Stimulated activated CD4-positive, alpha-beta T cell treated with anti-CD3 and anti-CD28 coated beads, Interleukin-12 subunit alpha, Interleukin-12 subunit beta, amount 100 ng/mL, for 4 hours (primary cell): ENCODE results near the gene CD151.

Source experiments
- DNase-seq: peaks from one replicate; pipeline ENCODE4 v3.0.0-alpha.2; 2020

CD151 gene

DNA sequence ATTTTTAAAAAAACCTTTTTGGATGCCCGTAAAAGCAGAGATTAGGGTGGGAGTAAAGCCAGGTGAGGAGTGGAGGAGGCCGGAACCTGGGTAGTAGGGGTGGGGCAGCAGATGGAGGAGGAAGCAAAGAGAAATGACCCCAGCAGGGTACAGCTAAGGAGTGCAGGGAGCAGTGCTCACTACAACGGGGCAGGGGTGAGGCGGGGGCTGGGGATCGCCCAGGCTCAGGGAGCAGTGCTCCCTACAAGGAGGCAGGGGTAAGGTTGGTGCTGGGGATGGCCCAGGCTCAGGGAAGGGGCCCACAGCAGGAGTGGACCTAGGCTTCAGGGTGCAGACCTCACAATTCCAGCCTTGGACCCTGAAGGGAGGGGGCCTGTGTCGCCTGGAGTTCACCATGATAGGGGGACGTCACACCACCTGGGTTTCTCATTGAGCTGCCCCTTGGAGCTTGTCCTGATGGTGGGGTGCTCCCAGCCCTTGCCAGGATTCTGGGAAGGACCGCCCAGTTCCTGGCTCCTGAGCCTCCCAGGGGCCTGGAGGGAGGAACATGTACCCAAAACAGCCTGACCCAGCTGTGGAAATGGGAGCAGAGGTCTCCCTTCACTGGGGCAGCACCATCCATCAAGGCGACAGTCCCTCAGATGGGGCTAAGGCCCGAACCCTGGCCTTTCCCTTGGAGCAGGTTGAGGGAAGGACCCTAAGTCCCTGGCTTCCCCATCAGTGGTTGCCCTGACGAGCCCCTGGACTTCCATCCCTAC, 16.9 kb upstream of the CD151 start:
- DNase-seq, result no peak

DNA sequence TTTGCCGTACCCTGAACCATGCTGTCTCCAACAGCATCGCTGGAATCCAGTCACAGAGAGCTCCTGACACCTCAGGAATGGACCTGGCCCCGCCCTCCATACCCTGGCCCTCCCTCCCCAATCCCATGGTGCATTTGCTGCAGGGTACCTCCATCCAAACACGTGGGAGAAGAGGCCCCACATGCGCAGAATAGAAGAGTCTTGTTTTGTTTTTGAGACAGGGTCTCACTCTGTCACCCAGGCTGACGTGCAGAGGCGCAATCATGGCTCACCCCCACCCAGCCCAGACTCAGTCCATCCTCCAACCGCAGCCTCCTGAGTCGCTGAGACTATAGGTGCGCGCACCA, 16.3 kb upstream of the CD151 start:
- DNase-seq, result no peak

DNA sequence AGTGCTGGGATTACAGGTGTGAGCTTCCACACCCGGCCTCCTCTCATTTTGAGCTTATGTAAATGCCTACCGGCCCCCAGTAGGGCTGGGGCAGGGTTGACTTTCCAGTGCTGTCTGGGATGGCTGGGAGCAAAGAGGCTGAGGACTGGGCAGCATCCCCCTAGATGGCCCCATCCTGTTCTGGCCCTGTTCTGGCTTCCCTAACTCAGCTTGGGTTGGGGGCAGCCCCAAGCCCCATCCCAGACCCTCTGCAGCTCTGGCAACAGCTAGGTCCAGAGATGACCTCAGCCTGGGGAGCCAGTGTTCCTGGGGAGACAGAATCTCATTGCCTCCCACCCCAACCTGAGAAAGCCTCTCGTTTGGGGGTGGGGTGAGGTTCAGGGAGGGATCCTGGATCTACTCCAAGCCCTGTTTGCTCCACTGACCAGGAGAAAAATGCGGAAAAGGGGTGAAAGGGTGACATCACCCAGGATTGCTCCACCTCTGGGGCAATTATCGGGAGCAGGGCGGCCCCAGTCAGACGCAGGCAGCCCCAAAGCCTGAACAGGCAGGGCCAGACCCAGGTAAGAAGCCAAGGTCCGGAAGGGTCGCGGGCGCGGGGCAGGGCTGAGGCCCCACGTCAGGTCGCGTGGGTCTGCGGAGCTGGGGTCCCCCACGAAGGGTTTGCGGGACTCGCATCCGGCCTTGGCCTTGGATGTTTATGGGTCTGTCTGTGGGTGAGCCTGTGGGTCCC, 14.2 kb upstream of the CD151 start, which contains the start of gene PNPLA2:
Gene PNPLA2, plus strand, starts transcription at position 519 of the 733 bp plus-strand sequence. CDS start 805 bp downstream, outside the sequence.
- DNase-seq, result no peak

DNA sequence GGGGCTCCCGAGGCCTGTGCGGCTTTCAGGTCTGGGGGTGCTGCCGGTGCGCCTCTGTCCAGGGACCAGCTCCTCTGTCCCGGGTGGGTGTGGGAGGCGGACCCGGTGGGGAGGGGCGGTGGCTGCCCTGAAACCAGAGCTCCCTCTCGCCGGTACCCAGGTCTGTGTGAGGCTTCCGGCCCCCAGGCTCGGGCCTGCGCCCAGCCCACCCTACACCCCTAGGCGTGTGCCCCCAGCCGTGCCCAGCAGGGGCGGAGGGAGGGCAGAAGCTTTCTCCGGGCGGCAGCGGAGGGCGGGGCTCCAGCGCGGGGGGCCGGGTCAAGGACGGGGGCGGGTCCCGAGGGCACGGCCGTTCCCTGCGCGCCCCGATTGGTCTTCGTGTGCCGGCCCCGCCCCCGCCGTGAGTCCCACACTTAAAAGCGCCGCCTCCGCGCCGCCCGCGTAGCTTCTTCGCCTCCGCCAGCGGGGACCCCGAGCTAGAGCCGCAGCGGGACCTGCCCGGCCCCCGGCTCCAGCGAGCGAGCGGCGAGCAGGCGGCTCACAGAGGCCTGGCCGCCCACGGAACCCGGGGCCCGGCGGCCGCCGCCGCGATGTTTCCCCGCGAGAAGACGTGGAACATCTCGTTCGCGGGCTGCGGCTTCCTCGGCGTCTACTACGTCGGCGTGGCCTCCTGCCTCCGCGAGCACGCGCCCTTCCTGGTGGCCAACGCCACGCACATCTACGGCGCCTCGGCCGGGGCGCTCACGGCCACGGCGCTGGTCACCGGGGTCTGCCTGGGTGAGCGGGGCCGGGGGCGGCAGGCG, 13.4 kb upstream of the CD151 start:
- DNase-seq, result peak; percentile 94

DNA sequence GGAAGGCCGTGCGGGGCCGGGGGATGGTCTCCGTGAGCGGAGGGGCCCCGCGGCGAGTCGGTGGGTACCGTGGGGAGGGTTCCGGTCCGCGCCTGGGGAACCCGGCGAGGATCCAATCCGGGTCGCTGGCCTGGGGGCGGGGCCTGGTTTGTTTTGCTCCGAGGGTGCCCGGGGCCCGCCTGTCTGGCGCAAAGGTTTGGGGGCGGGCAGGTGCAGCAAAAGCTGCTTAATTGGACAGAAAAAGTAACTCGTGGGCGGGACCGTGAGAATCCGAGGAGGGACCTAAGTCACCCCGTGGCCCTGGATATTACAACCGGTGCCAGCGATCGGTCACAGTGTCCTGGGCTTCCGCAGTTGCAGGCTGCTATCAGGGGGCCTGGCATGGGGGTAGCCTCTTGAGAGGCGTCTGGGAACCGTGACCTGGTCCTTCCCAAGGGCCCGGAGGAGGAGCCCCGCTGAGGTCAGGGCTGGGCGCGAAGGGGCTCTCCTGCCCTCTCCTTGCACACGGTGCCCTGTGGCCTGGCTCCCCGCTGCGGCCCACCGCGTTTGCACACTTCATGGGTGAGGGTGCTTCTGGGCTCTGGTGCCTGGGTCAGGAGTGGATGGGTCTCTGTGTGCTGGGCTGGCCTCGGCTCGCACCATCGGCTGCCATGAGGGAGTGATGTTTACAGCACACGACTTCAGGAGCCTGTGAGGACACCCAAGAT, 12.7 kb upstream of the CD151 start:
- peak; percentile 87 for DNase-seq

DNA sequence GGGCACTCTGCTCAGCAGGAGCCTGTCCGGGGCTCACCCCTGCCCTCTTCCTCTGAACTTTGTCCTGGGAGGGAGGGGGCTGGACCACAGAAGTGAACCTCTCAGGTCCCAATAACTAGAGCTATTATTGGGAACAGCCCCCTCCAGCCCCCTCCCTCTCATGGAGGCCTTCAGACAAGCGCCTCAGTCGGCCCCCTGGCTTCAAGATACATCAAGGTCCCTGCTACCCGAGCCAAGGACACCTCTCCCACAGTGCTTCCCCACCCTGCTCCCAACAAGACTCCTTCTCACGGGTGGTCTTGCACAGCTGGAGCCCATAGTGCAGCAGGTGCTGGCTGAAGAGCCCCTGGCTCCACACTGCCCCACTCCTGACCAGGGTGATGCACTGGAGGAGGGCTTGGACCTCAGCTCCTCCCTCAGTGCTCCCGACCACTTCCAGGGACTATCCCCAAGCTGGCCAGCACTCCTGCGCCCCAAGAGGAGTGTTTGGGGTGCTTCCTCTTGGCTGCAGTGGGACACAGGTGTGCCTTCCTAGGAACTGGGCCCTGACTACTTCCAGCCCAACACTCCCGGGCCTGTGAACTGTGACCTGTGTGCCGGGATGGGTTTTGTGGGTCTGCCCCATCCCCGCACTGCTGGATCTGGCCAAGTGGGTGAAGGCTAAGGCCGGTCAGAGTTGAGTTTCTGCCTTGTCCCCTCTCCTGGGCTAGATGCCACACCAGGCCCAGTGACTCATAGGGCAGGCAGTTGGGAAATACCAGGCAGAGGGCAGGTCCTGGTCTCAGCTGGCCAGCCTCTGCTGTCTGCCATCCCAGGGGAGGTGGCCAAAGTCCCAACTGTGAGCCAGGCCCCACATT, 11.9 kb upstream of the CD151 start:
- DNase-seq, result no peak

DNA sequence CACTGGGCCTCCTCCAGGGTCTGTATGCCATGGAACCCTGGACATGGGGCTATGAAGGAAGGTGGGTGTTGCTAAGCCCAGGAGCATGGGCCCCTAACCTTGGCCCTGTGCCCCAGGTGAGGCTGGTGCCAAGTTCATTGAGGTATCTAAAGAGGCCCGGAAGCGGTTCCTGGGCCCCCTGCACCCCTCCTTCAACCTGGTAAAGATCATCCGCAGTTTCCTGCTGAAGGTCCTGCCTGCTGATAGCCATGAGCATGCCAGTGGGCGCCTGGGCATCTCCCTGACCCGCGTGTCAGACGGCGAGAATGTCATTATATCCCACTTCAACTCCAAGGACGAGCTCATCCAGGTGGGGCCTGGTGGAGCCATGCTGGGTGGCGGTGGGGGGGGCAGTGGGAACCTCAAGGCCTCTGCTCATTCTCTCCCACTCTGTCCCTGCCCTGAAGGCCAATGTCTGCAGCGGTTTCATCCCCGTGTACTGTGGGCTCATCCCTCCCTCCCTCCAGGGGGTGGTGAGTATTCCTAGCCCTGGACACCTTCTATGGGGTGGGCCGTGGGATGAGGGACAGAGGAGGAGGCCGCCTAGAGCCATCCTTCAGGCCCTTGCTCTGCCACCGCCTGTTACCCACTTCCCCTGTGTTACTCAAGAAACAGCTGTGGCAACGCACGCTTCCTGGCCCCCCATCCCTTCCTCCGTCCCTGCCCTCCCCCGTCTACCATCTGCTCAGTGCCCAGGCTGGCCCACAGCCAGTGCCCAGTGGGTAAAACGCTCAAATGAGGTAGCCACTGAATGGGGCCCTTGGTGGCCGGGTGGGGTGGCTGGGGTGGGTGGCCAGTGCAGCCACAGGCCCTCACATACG, 11.0 kb upstream of the CD151 start:
- DNase-seq, result no peak

DNA sequence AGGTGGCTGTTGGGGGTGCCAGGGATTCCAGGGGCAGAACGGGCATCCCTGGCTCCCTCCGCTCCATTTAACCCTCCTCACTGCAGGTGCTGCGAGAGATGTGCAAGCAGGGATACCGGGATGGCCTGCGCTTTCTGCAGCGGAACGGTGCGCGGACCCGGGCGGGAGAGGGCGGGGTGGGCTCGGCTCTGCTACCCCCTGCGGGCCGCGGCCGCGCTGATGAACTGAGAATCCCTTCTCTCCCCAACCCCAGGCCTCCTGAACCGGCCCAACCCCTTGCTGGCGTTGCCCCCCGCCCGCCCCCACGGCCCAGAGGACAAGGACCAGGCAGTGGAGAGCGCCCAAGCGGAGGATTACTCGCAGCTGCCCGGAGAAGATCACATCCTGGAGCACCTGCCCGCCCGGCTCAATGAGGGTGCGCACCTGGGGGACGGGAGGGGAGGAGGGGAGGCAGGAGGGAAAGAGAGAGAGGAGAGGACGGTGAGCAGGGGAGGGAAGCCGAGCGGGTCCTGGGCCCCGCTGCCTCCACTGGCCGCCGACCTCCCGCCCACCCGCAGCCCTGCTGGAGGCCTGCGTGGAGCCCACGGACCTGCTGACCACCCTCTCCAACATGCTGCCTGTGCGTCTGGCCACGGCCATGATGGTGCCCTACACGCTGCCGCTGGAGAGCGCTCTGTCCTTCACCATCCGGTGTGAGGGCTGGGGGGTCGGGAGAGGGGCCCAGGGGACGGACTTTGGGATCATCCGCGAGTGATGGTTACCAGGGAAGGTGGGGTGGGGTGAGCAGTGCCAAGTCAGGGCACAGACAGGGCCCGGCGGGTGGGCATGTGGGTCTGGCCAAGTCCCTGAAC, 9.1 kb upstream of the CD151 start:
- DNase-seq, result no peak

DNA sequence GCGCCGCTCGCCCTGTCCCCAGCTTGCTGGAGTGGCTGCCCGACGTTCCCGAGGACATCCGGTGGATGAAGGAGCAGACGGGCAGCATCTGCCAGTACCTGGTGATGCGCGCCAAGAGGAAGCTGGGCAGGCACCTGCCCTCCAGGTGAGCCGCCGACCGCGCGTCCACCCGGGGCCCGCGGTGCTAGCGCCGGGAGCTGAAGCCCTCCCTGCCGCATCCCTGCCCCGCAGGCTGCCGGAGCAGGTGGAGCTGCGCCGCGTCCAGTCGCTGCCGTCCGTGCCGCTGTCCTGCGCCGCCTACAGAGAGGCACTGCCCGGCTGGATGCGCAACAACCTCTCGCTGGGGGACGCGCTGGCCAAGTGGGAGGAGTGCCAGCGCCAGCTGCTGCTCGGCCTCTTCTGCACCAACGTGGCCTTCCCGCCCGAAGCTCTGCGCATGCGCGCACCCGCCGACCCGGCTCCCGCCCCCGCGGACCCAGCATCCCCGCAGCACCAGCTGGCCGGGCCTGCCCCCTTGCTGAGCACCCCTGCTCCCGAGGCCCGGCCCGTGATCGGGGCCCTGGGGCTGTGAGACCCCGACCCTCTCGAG, 8.4 kb upstream of the CD151 start:
- DNase-seq, result no peak

DNA sequence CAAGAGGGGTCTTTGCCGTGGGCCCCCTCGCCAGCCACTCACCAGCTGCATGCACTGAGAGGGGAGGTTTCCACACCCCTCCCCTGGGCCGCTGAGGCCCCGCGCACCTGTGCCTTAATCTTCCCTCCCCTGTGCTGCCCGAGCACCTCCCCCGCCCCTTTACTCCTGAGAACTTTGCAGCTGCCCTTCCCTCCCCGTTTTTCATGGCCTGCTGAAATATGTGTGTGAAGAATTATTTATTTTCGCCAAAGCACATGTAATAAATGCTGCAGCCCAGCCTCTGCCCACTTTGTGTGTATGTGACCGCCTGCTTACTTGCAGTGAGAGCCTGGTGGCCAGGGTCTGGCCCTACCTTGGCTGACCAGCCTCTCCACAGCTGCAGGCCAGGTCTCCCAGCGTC, 7.8 kb upstream of the CD151 start:
- no peak for DNase-seq

DNA sequence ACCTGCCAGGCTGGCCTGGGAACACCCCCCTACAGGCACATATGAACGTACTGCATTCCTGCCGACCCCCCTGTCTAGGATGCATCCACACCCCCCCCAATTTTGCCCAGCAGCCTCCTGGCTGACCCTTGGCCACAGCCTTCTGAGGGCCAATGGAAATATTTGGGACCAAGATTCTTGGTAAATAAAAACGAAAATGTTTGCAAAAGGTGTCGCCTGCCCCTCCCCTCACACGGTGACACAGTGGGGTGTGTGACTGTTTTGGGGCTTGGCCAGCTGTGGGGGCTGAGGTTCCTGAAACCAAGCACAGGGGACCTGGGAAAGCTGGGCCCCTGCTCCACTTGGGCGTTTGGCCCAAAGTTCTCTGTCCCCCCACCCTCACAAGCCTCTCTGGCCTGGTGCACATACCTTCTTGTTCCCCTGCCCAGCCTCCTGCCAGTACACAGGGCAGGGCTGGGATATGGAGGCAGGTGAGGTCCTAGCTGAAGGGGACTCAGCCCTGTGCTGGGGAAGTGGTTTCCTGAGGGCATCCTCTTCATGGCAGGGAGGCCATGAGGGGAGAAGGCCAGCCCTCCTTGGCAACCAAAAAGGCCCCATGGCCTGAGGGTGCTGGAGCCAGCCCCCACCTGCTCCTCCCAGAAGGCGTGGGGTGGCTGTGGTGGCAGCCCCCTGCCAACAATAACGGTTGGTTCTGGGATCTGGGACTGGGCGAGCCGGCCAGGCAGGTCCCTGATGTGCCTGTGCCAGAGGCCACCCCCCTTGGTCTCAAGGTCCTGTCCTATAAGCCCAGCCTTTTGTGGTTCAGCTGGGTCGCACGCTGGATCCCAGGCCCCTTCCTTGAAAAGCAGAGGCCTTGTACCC, 7.2 kb upstream of the CD151 start:
- no peak for DNase-seq

DNA sequence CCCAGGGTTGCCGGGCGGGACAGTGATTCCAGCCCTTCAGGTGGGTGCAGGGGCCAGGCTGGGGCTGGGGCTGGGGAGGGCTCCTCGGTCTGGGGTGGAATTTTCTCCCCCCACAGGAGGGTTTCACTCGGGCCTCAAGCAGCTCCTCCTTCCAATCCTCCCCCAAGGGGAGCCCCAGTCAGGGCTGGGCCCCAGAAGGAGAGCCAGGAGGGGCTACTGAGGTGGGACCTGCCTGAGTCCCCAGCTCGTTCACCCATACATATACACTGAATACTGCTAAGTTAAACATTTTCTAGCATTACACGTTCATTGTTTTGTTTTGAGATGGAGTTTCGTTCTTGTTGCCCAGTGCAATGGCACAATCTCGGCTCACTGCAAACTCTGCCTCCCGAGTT, 6.5 kb upstream of the CD151 start:
- DNase-seq, result no peak

DNA sequence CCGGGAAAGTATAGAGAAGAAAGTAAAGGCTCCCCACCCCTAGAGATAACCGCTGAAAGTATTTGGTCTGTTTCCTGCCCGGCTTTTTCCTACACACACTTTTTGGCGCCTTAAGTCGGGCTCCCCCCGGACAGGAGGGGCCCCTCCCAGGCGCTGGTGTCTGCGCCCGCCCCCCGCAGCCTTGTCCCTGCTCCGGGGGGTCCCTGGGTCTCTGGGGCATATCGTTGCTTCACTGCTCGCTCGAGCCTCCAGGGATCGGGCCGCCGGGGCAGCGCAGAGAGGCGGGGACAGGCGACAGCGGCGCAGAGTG, 6.0 kb upstream of the CD151 start:
- no peak for DNase-seq

DNA sequence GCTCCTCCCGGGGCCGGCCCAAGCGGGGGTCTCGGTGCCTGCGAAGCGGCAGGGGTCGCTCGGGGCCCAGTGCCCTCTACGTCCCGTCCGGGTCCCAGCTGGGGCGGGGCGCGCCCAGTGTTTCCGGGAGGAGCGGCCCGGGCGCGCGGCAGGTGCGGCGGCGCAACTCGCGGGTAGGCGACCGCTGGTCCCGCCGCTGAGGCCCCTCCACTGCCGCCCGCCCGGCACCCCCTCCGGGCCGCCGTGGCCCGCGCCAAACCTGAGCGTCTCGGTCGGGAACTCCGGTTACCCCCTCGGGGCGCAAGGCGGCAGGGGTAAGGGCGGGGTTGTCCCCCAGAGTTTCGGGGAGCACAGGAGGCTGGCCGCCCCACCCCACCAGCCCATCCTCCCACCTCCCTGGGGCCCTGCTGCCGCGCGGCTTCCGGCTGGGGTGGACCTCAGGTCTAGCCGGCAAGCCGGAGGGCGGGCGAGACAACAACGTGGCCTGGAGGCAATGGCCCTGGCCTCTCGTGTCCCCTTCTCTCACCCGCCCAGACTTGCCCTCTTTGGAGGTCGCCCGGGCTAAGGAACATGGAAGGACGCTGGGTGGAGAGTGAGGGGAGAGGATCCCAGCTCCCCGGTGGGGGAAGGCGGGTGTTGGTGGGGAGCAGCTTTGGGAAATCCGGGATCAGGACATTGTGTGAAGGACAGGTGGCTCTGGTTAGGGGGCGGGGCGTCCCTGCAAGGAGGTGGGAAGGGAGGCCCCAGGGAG, 5.4 kb upstream of the CD151 start:
- DNase-seq, result no peak

DNA sequence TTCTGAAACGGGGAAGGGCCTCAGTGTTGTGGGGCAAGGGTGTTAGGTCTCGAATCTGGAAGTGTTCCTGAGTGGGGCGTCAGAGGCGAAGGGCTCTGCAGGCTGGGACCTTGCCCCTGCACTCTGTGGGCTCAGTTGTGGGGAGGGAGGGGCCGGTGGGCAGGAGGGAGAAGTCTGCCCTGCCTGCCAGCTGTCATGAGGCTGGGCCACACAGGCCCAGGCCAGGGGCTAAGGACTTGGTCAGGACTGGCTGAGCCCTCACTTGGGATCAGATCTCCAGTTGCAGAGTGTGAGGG, 4.9 kb upstream of the CD151 start, which contains the start of gene CRACR2B:
Gene CRACR2B, plus strand, starts transcription at position 23 of the 296 bp plus-strand sequence. CDS start 689 bp downstream, outside the sequence.
- DNase-seq, result no peak

DNA sequence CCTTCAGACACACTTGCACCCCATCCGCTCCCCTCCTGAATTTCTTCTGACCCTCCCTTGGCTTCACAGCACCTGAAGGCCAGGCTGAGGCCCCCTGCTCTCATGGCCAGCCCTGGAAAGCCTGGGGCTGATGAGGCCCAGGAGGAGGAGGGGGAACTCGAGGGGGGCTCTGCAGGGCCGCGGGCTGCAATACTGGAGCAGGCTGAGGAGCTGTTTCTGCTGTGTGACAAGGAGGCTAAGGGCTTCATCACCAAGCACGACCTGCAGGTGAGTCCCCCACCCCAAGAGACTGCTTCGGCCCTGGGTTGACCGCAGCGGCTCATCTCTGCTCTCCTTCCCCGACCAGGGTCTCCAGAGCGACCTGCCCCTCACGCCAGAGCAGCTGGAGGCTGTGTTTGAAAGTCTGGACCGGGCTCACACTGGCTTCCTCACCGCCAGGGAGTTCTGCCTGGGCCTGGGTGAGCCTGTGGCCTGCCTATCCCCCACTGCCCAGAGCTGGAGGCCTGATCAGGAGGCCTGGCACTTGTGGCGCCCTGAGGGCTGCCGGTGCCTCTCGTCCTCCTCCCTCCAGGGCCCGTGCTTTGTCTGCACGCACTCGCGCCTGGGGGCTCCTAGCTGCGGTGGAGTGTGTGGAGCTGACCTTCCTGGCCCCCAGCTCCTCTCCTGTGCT, 4.1 kb upstream of the CD151 start:
- no peak for DNase-seq

DNA sequence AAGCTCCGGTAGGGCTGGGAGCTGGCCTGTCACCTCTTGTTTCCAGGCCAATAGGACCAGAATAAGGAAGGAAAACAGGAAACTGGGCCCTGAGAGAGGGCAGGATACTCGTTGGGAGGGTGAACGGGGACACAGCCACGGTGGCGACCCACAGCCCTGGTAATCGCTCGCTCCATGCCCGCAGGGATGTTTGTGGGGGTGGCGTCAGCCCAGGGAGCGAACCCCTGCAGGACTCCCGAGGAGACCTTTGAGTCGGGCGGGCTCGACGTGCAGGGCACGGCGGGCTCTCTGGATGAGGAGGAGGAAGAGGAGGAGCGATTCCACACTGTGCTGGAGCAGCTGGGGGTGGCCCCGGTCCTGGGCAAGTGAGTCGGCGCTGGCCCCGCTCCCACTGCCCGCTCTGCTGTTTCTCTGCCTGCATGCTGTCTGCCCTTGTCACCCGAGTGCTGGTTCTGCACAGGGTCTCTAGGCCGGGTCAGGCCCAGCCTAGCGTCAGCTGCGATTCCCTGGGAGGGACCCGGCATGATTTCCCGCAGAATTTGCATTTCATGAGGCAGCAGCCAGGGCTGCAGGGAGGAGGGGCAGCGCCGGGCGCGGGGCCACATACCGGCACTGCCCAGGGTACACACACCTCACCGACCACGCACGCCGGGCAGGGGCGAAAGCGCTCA, 3.4 kb upstream of the CD151 start:
- DNase-seq, result no peak
